GM18867 (cell line): ENCODE data around the gene RASGRF2.
A peak's percentile ranks its signal among the peaks of the same experiment; 100 is the strongest.

ENCODE experiments used
- ATAC-seq: cut with Tn5 transposase; IDR thresholded peaks from one replicate; pipeline ENCODE4 v1.9.1; 2021; ENCODE audit warnings: mild to moderate bottlenecking, moderate library complexity; ENCODE audit not compliant: unreplicated experiment

The RASGRF2 gene

DNA sequence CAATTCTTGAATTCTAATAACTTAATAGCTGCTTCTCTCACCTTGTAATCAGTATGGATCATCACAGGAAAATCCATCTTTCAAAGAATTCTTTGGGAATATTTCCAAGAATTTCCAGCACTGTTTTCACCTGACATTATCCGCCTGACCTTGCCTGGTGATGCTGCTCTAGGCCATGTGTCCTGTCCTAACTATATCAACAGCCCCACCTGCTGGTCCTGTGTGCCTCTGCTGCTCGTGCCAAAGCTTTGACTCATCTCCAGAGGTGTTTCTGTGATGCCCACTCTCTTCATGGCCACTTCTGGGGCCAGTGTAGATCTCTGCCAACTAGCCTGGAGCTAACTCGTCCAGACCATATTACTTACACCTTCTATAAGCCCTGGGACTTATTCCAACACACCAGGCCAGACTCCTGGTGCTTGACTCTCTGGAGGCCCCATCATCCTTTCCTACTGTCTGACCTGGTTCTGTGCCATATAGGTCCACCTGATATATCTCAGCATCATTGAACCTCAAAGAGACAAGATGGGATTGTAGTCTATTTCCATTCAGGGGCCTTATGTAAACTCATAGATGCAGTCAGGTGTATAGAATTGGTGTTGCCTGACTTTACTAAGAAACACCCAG lies 205.4 kb downstream of the RASGRF2 start:
- peak; percentile 80 for ATAC-seq

- no peak for ATAC-seq
These were observed 206.3 kb downstream of the RASGRF2 start for GRCh38 chr5:81166430-81166829.

GRCh38 chr5:81167078-81167477 lies 206.9 kb downstream of the RASGRF2 start:
- no peak for ATAC-seq

GRCh38 chr5:81167544-81167943 lies 207.4 kb downstream of the RASGRF2 start:
- no peak for ATAC-seq

DNA sequence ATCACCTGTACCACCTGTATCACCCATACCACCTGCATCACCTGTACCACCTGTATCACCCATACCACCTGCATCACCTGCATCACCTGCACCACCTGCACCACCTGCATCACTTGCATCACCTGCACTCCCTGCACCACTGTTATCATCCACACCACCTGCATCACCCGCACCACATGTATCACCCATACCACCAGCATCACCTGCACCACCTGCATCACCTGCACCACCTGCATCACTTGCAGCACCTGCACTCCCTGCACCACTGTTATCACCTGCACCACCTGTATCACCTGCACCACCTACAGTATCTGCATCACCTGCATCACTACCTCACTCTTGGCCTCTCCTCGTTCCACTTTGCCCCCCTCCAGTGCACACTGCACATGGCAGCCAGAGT lies 209.8 kb downstream of the RASGRF2 start:
- ATAC-seq, result no peak

- no peak for ATAC-seq
These were observed 211.6 kb downstream of the RASGRF2 start for GRCh38 chr5:81171769-81172168.

DNA sequence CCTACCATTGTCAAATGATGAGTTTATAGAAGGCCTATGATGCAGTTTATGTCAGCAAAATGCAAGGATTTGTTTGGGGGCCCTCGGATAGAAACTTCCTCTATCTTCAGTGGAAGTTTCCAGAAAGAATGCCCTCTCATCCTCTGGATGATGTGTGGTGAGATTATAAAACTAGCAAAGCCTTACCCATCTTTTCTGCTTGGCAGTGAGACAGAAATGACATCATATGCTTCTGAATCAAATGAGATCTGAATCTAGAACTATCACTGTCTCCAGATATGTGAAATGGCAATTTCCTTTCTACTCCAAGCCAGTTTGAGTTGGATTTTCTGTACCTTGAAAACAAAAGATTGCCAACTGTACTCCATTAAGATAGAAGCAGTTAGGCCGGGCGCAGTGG lies 212.5 kb downstream of the RASGRF2 start:
- ATAC-seq, result no peak

DNA sequence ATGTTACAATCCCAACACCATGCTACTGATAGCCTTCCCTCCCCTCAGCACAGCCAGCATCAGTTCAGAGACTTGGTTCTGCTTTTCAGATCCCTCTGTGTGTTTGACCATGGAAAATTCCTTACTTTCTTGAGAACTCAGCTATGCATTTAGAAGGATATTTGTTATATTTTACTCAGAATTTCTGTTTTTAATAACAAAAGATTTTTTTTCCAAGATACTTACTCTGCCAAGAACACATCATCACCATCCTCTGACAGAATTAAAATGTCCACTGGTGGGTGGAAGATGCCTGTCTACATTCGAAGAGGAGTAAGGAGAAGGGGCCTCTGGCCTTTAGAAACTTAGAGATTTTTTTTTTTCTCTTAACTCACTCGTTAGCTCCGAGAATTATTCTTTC lies 216.9 kb downstream of the RASGRF2 start:
- no peak for ATAC-seq

- ATAC-seq, result no peak
These were observed 219.8 kb downstream of the RASGRF2 start for GRCh38 chr5:81179959-81180358.

GRCh38 chr5:81180780-81181460 lies 220.8 kb downstream of the RASGRF2 start:
- ATAC-seq, result no peak

DNA sequence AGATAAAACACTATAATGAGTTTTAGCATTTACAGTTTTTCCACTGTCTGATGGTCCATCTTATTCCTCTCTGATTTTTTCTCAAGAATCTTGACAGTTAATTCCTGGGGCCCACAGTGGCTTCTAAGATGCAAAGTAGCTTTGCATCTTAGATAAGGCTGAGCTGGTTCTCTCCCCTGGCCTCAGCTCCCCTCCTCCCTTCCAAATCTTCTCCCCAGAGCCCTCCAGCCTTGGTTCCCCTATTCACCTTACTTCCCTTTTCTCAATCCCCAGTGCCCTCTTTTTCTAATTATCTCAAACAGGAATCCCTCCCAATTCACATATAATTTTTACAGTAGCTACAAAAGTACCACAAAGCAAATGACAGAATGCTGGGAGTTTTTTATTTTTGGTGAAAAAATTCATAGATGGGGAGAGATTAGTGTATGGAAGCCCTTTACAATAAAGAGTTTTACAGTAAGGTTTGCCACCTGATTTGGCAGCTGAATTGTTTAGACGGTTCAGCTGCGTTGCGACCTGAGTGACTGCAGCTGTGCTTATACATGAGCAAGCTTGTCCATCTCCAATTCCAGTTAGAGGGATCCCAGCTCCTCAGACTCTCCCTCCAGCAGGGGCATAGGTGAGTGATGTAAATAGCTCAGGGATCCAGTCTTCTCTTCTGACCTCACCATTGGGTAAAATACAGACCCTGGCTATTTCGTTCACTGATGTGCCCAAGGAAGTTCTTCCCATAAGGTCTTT lies 221.6 kb downstream of the RASGRF2 start:
- no peak for ATAC-seq

DNA sequence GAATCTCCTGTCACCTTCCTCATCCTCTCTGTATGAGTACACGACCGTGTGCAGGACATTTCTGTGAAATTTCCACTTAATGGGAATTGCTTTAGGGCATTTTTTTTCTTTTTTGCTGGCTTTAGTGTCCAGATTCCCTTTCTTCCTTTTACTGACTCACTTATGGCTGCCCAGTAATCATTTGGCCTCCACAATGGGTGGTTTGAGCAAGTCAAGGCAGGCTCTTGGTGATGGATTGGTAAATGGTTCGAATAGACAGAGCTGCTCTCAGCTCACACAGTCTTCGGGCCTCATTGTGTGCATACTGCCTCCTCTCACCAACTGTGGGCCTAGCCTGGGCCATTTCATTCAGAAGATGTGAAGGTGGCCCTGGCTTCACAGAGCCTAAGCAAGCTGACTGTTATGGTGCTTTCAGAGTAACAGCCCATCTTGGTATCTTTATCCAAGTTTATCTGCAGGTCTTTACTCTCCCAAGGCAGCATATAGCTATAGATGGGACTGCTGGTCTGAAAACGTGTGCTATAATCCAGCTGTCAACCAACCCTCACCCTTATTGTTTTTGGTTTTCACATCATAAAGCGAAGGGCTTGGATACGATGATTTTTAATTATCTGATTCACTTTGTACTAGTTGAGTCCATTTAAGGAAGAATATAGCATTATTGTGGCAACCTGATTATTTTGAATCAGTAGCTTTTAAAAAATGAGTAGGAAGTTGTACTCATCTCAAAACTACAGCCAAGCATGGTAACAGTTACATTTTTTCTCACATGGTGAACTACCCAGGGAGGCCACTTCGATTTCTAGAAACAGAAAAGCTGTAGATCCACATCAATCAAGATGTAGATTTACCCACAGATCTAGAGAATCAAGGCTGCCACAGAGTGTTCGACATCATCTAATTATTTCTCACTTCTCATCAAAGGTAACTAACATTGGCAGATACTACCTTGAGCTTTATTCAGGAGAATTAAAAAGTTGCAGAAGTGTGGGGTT lies 222.5 kb downstream of the RASGRF2 start:
- ATAC-seq, result peak; percentile 56

GRCh38 chr5:81183811-81184748 lies 223.9 kb downstream of the RASGRF2 start:
- no peak for ATAC-seq

GRCh38 chr5:81184749-81185110 lies 224.6 kb downstream of the RASGRF2 start:
- no peak for ATAC-seq

- ATAC-seq, result no peak
These were observed 227.7 kb downstream of the RASGRF2 start for GRCh38 chr5:81187885-81188284.

DNA sequence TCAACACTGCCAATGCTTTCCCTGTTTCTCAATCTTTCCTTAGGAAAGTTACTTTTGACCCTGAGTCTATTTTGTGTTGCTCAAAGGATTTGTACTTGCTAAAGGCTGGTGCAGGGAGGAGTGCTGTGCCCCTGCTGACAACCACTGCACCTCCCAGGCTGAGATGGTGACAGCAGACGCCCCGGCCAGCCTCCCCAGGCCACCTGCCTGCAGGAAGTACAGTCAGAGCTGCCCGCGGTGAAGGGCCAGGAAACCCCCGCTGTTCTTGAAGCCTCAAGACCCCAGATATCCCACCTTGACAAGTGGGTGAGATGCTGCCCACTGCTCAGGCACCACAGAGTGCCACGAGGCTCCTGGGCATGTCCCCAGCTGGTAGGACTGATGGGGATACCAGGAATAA lies 228.8 kb downstream of the RASGRF2 start:
- ATAC-seq, result no peak

DNA sequence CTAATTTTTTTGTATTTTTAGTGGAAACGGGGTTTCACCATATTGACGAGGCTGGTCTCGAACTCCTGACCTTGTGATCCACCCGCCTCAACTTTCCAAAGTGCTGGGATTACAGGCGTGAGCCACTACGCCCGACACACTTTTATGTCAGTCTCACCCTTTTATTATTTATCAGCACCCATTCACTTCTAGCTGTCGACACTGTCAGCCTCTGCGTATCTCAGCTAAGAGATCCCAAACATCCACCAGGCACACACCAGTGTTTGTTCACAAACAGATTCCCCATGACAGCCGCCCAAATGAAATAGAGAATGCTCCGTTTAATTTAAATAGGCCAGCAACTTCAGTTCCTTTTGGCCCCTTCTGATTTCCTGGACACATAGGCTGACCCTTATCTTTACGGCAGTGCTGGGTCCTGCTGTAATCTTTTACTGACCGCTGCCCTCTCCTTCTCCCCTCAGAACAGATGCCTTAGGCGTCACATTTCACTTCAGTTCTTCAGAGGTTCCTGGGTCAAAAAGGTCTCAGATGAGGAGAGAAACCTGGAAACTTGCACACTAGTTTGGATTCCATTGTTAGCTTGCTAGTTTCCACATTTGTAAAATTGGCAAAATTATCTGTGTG lies 229.8 kb downstream of the RASGRF2 start:
- no peak for ATAC-seq

- ATAC-seq, result no peak
These were observed 231.7 kb downstream of the RASGRF2 start for GRCh38 chr5:81191726-81192372.

GRCh38 chr5:81192373-81192750 lies 232.2 kb downstream of the RASGRF2 start:
- ATAC-seq, result no peak
